GM12891 (cell line): ENCODE data around the gene COX11.

Experiments
- DNase-seq: peaks from one replicate; pipeline ENCODE4 v3.0.0; 2011; ENCODE audit warnings: low spot score; ENCODE audit not compliant: insufficient read length
- FAIRE-seq: peaks from 2 replicates; lab custom pipeline; 2011; peaks lifted over from hg19 to GRCh38; lab: Jason Lieb, UNC
- PAX5 ChIP-seq: IDR thresholded peaks from 2 replicates; pipeline ENCODE4 v1.6.1; 2011; ENCODE audit warnings: low read length, moderate library complexity, mild to moderate bottlenecking; ENCODE audit not compliant: insufficient read depth, severe bottlenecking
- POLR2A ChIP-seq: IDR thresholded peaks from 2 replicates; pipeline ENCODE4 v1.6.1; 2011; ENCODE audit warnings: low read depth, low read length, control low read depth
- POLR2AphosphoS5 ChIP-seq: IDR thresholded peaks from 2 replicates; pipeline ENCODE4 v1.6.1; 2011; ENCODE audit warnings: low read depth, low read length, control low read depth
- POU2F2 ChIP-seq: IDR thresholded peaks from 2 replicates; pipeline ENCODE4 v1.6.1; 2011; ENCODE audit warnings: low read depth, mild to moderate bottlenecking, control low read depth, low read length, moderate library complexity
- SPI1 ChIP-seq: IDR thresholded peaks from 2 replicates; pipeline ENCODE4 v1.6.1; 2011; ENCODE audit warnings: low read depth, low read length, control low read depth
- TAF1 ChIP-seq: IDR thresholded peaks from 2 replicates; pipeline ENCODE4 v1.6.1; 2011; ENCODE audit warnings: low read depth, low read length, control low read depth

COX11 gene

GRCh38 chr17:54937426-54937825, 31.0 kb downstream of the COX11 start:
- DNase-seq, result no peak
- FAIRE-seq, result no peak
- TF ChIP-seq SPI1 (no peak), PAX5 (no peak), POU2F2 (no peak), TAF1 (no peak), POLR2A (no peak), POLR2AphosphoS5 (no peak)

GRCh38 chr17:54937018-54937417, 31.4 kb downstream of the COX11 start:
- TF ChIP-seq POU2F2, result no peak
- TF ChIP-seq TAF1, result no peak
- no peak for TF ChIP-seq POLR2AphosphoS5
- no peak for FAIRE-seq
- DNase-seq, result no peak

- TF ChIP-seq POLR2AphosphoS5 (no peak), POLR2A (no peak), SPI1 (no peak), TAF1 (no peak), POU2F2 (no peak), PAX5 (no peak)
- no peak for FAIRE-seq
- no peak for DNase-seq
Observed at GRCh38 chr17:54935471-54935870, 33.0 kb downstream of the COX11 start.

GRCh38 chr17:54933921-54934320, 34.5 kb downstream of the COX11 start:
- TF ChIP-seq POLR2AphosphoS5, result no peak
- no peak for TF ChIP-seq POU2F2
- TF ChIP-seq PAX5, result no peak
- FAIRE-seq (no peak), DNase-seq (no peak)

GRCh38 chr17:54932711-54933110, 35.7 kb downstream of the COX11 start:
- no peak for FAIRE-seq
- TF ChIP-seq POLR2A (no peak), POU2F2 (no peak), PAX5 (no peak), SPI1 (no peak), POLR2AphosphoS5 (no peak), TAF1 (no peak)

GRCh38 chr17:54927525-54927924, 40.9 kb downstream of the COX11 start:
- FAIRE-seq (no peak), DNase-seq (no peak)
- no peak for TF ChIP-seq SPI1

More at GRCh38 chr17:54932711-54933110, 35.7 kb downstream of the COX11 start:
- no peak for DNase-seq

GRCh38 chr17:54924405-54924804, 44.0 kb downstream of the COX11 start:
- DNase-seq (no peak), FAIRE-seq (no peak)
- TF ChIP-seq TAF1 (no peak), PAX5 (no peak), SPI1 (no peak), POU2F2 (no peak), POLR2AphosphoS5 (no peak), POLR2A (no peak)

GRCh38 chr17:54920819-54921218, 47.6 kb downstream of the COX11 start:
- TF ChIP-seq TAF1 (no peak), PAX5 (no peak), POLR2AphosphoS5 (no peak), POU2F2 (no peak), SPI1 (no peak)
- FAIRE-seq, result no peak

GRCh38 chr17:54919425-54919824, 49.0 kb downstream of the COX11 start:
- DNase-seq (no peak), FAIRE-seq (no peak)
- no peak for TF ChIP-seq POLR2A
- no peak for TF ChIP-seq SPI1
- TF ChIP-seq POU2F2, result no peak
- TF ChIP-seq PAX5, result no peak
- no peak for TF ChIP-seq TAF1
- no peak for TF ChIP-seq POLR2AphosphoS5

More at GRCh38 chr17:54920819-54921218, 47.6 kb downstream of the COX11 start:
- no peak for DNase-seq

GRCh38 chr17:54916721-54917120, 51.7 kb downstream of the COX11 start:
- TF ChIP-seq TAF1, result no peak
- FAIRE-seq (no peak), DNase-seq (no peak)
